HG03103 (cell line): Measurements from ENCODE around the gene APBA1.

Experiments
- ATAC-seq: cut with Tn5 transposase; IDR thresholded peaks from one replicate; pipeline ENCODE4 v1.9.1; 2021; ENCODE audit warnings: low read depth; ENCODE audit not compliant: unreplicated experiment

The APBA1 gene

GRCh38 chr9:69580582-69581214 is 91.5 kb downstream of the APBA1 start:
- ATAC-seq, result no peak

- no peak for ATAC-seq
Observed at GRCh38 chr9:69579760-69580581, 92.2 kb downstream of the APBA1 start.

- no peak for ATAC-seq
Observed at GRCh38 chr9:69579032-69579758, 93.0 kb downstream of the APBA1 start.

GRCh38 chr9:69578026-69578425 is 94.1 kb downstream of the APBA1 start:
- ATAC-seq, result no peak

GRCh38 chr9:69577123-69577522 is 95.0 kb downstream of the APBA1 start:
- no peak for ATAC-seq

- ATAC-seq, result no peak
Observed at GRCh38 chr9:69574057-69574456, 98.1 kb downstream of the APBA1 start.

GRCh38 chr9:69573651-69574050 is 98.5 kb downstream of the APBA1 start:
- no peak for ATAC-seq

GRCh38 chr9:69572611-69573010 is 99.6 kb downstream of the APBA1 start:
- ATAC-seq, result no peak

GRCh38 chr9:69571032-69571431 is 101.1 kb downstream of the APBA1 start:
- no peak for ATAC-seq

- no peak for ATAC-seq
Observed at GRCh38 chr9:69569738-69570451, 102.3 kb downstream of the APBA1 start.

- ATAC-seq, result no peak
Observed at GRCh38 chr9:69564557-69564956, 107.6 kb downstream of the APBA1 start.

- ATAC-seq, result no peak
Observed at GRCh38 chr9:69559126-69559525, 113.0 kb downstream of the APBA1 start.

GRCh38 chr9:69556707-69557106 is 115.5 kb downstream of the APBA1 start:
- ATAC-seq, result no peak

- no peak for ATAC-seq
Observed at GRCh38 chr9:69555802-69556201, 116.4 kb downstream of the APBA1 start.

GRCh38 chr9:69554945-69555344 is 117.2 kb downstream of the APBA1 start:
- ATAC-seq, result no peak

- ATAC-seq, result peak; percentile 55
Observed at GRCh38 chr9:69549310-69550202, 122.6 kb downstream of the APBA1 start.

- no peak for ATAC-seq
Observed at GRCh38 chr9:69548681-69549080, 123.5 kb downstream of the APBA1 start.

GRCh38 chr9:69546265-69546664 is 125.9 kb downstream of the APBA1 start:
- ATAC-seq, result no peak

GRCh38 chr9:69542942-69543704 is 129.0 kb downstream of the APBA1 start:
- ATAC-seq, result no peak
